GM21390 (cell line): ENCODE data around the gene IRF9.

Source experiments
- ATAC-seq: cut with Tn5 transposase; IDR thresholded peaks from one replicate; pipeline ENCODE4 v1.9.1; 2021; ENCODE audit not compliant: unreplicated experiment

Gene IRF9

DNA sequence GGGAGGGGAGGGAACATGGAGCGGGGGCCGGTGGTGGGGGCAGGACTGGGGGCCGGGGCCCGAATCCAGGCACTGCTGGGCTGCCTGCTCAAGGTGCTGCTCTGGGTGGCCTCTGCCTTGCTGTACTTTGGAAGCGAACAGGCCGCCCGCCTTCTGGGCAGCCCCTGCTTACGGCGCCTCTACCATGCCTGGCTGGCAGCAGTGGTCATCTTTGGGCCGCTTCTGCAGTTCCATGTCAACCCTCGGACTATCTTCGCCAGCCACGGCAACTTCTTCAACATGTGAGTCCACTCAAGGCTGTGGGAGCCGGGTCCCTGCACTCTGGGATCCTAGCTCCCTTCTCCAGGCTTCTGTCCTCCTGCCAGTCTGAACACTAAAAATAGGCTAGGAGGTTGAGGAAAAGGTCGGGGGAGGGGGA, 29.5 kb upstream of the IRF9 start:
- ATAC-seq: no peak

DNA sequence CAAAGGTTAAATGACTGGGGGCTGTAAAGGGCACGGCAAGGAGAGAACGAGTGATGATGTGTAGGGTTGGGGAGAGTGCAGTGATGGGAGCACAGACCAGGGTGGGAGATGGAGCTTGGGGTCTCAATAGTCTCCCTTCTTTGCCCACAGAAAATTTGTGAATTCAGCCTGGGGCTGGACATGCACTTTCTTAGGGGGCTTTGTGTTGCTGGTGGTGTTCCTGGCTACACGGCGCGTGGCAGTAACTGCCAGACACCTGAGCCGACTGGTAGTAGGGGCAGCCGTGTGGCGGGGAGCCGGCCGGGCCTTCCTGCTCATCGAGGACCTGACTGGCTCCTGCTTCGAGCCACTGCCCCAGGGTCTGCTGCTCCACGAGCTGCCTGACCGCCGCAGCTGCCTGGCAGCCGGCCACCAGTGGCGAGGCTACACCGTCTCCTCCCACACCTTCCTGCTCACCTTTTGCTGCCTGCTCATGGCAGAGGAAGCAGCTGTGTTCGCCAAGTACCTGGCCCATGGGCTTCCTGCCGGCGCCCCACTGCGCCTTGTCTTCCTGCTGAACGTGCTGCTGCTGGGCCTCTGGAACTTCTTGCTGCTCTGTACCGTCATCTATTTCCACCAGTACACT, 28.9 kb upstream of the IRF9 start:
- ATAC-seq: no peak

DNA sequence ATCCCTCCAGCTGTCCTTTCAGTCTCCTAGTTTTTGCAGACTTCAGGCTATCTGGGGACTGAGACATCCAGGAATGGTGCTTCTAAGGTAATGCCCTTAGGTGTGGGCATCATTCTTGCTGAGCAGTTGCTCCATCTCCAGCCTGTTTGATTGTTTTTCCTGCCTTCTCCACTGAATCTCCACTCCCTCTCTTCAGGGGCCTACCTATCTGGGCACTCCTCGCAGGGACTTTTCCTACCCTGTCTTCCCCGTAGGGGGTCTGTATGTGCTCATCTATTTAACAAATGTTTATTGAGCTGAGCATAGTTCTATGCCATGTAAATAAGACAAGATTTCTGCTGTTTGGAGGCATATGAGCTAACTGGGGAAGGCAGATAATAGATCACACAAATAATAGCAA, 28.1 kb upstream of the IRF9 start:
- no peak for ATAC-seq

DNA sequence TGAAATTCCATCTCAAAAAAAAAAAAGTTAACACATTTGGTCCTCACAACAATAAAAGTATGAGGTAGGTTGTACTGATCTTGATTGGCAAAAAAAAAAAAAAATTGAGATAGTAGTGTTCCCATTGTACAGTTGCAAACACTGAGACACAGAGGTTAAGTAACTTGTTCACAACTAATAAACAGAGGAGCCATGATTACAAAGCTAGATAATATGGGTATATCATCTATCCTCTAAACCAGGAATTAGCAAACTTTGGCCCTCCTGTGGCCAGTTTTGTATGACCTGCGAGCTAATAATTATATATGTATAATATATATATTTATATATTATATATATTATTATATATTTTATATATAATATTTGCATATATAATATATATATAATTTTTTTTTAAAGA, 27.3 kb upstream of the IRF9 start:
- ATAC-seq: no peak

DNA sequence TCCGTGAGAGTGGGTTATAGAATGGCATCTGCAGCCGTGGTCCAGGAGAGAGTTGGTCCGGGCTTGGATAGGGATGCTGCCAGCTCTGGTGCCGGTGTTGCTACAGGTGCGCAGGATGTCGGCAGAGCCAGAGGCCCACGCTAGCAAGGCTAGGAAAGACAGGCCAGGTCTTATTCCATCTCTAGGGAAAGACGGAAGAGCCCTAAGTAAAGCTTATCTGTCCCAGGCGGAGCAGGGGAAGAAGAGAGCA, 25.6 kb upstream of the IRF9 start:
- no peak for ATAC-seq

DNA sequence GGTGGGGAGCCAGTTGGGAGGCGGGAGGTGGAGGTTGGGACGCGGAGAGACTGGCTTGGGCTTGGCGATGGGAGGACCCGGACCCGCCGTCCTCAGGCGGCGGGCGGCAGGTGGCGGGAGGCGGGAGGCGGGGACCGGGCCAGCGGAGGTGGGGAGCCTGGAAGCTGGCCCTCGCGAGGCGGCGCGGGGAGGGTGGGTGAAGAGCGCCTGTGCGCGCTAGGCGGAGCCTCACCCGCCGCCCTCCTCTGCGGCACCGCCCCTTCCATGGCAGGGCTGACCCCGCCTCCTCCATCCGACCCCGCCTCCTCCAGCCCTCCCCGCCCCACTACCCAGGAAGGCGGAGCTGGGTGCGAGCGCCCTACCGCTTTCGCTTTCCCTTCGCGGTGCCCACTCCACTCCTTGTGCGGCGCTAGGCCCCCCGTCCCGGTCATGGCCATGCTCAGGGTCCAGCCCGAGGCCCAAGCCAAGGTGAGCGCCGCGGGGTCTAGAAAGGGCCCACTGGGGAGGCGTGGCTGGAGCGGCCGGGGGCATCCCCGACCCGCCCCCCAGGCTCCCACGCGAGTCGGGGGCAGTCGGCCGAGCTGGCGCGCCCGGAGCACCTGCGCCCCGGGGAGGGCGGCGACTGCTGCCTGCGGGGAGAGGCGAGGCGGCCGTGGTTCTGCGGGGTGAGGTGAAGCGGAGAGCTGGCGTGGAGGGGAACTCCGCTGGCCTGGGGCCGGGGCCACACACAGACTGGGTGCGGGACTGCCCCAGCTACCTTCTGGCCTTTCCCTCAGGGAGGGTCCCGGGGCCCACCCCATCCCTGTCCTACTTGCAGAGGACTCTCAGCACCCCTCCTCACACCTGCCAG, 25.0 kb upstream of the IRF9 start, which contains the start of gene PSME1:
Gene PSME1 (plus strand): TSS at position 361 of the 850 bp plus-strand sequence. CDS start 69 bp downstream, at position 430.
- peak; percentile 73 for ATAC-seq

DNA sequence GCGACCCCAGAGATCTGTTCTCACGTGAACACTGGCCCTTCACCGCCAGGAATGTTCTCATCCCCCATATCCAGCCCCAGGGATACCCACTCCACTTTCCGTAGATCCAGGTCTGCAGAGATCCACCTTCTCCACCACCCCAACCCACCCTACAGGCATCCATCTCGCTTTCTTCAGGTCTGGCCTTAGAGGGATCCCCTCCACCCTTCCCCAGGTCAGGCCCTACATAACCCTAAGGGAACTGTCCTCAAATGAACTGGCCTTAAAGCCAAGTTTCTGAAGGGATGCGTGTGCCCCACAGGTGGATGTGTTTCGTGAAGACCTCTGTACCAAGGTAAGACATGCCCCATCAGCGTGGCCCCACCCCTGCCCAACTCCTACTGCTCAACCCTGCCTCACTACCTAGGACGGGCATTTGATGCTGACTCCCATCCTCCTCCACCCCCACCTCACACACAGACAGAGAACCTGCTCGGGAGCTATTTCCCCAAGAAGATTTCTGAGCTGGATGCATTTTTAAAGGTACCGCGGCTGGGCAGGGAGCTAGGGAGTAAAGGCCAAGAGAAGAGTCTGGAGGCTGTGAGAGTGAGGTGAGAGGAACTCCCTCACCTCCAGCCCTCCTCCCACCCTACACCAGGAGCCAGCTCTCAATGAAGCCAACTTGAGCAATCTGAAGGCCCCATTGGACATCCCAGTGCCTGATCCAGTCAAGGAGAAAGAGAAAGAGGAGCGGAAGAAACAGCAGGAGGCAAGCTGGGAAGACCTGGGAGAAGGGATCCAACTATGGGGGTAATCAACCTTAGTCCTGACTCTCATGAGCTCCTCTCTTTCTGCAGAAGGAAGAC, 24.2 kb upstream of the IRF9 start:
- no peak for ATAC-seq

DNA sequence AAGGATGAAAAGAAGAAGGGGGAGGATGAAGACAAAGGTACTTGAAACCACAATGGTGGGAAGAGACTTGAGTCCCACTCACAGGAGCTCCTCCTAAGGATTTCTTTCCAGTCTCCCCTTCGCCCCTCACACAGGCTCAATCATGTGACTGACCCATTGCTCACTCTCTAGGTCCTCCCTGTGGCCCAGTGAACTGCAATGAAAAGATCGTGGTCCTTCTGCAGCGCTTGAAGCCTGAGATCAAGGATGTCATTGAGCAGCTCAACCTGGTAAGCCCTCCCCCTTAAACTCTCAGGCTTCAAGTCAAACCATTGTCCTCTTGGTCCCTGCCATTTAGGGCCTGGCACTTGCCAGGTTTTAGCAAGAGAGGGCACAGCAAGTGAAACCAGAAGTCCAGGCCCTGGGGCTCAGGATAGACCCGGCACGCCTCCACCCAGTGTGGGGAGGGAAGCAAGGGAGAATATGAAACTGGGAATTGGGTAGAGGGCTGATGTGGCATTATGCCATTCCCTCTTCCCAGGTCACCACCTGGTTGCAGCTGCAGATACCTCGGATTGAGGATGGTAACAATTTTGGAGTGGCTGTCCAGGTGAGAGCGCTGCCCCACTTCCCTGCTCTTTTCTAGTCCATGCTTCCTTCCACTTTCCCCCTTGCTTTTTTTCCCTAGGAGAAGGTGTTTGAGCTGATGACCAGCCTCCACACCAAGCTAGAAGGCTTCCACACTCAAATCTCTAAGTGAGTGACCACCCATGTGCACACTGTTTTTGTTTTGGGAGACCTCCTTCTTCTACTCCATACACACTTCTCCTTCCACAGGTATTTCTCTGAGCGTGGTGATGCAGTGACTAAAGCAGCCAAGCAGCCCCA, 23.3 kb upstream of the IRF9 start:
- ATAC-seq: no peak

DNA sequence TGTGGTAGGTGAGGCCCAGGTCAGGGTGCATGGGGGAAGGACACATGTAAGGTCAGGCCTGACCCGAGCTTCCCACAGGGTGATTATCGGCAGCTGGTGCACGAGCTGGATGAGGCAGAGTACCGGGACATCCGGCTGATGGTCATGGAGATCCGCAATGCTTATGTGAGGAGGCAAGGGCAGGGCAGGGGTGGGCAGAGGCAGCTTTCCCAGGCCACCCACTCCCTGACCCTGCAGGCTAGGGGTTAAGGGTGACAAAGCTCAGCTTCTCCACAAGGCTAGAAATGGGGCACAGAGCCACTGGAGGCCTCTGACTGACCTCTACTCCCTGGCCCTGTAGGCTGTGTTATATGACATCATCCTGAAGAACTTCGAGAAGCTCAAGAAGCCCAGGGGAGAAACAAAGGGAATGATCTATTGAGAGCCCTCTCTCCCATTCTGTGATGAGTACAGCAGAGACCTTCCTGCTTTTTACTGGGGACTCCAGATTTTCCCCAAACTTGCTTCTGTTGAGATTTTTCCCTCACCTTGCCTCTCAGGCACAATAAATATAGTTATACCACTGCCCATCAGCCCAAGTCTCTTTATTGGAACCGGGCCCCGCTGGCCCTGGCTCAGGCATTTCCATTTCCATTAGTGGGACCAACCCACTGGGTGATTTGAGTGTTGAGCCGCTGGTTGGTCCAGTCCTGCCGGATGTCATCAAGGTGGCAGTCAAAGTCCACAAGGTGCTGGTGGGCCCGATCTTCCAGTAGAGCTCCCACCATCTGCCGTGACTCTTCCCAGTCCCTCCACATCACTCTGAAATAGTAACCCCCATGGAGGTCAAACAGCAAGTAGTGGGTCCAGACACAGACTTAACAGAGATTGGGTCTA, 22.4 kb upstream of the IRF9 start:
- no peak for ATAC-seq

DNA sequence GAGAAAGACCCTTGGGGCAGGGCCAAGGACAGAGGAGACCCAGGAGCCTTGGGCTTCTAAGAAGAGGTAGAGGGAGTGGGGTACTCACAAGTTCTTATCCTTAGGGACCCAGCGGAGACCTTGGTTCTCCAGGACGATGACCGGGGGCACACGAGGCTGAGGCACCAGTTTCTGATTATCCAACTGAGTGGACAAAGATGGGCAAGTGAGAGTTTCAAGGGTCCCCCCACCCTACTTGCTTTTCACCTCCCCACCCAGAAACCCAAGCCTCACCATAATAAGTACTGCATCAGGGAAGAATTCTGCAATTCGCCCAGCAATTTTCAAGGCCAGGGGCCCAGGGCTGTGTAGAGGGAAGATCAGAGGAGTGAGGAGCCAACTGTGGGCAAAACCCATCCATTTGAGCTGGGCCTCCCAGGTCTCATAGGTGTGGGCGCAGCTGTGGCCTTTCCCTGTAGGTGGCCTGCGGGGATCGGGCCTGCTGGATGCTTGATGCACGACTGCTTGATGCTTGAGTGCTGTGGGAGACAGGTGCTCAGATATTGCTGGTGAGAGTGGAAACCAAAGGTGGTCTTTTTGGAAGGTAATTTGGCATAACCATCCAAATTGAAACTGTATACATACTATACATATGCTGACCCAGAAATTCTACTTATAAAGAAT, 21.7 kb upstream of the IRF9 start:
- ATAC-seq: no peak

DNA sequence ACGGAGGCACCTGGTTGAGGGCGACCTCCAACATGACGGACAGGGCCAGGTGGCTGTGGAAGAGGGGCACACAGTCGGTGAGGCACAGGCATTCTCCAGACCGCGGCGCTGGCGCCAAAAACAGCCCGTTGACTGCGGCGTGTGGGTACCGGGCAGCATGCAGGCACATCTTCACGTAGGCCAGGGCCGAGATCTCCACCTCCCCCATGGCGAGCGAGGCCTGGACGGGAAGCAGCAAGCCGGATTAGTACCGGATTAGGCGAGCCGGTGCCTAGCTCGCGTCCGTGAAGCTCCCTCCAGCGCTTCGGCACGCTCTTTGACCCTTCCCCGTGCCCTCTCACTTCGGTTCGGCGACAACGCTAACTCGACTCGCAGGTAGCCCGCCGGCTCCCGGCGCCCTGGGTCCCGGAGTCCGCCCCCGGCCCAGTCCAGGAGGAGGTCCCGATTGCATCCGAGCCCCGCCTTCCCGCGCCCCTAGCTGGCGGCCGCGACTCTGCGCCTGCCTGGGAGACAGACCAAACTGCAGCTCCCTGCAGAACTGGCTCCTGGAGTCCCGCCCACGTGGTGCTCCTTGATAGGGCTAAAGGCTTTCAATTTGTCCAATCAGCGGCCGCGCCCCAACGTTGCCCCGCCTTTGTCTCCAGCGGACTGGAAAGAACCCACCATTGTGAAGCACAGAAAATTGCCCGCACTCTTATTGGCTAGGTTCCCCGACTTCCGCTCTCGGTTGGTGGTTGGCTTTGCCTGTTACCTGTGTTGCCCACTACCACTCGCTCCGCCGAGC, 19.8 kb upstream of the IRF9 start, which contains the start of gene EMC9:
Gene EMC9 (minus strand): TSS at position 495 of the 784 bp plus-strand sequence. CDS start 287 bp downstream, at position 208.
- ATAC-seq: peak; percentile 84

DNA sequence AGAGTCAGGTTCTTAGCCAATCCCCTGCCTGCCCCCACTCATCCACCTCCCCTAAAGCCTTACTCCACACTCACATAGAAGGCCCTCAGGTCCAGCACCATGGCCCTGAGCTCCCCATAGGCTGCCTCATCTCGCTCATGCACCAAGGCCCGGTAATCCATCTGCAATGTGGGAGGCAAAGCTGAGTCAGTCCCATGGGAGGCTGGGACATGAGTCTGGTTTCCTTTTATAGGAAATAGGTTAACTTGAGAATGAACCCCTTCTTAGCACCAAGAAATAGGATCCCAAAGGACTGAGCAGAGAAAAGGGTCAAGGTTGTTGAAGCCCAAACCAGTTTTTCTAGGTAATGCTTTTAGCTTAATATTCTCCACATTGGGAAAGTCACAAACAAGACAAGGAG, 17.6 kb upstream of the IRF9 start:
- no peak for ATAC-seq

DNA sequence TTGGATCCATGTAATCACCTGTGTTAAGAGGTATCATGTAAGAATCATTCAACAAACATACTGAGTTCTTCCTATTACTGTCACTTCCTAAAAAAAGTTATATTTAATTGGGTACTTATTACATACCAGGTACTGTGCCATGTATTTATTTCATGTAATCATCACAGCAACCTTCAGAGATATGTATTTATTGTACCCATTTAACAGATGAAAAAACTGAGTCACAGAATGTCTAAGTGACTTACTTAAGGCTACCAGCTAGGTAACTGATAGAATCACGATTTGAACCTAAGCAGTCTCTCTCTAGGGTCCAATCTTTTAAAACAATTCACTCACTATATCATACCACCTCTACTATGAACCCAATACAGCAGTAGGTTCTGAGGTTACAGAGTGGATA, 16.6 kb upstream of the IRF9 start:
- no peak for ATAC-seq

DNA sequence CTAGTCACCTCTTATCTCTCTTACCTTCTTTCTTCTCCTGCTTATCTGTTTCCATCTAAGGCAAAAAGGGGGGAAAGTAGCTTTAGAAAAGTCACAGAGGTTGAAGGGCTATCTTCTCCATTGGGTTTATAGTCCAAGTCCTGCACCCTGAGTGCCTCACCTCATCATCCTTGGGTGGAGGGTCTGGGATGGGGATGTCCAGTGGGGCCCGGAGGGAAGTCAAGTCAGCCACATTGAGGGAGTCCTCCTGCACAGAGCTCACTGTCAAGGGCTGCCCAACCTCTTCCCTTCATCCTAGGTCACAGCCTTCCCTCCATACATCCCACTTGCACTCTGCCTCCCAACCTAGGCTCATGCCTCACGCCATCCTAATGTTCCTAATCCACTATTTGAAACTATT, 15.8 kb upstream of the IRF9 start:
- no peak for ATAC-seq

DNA sequence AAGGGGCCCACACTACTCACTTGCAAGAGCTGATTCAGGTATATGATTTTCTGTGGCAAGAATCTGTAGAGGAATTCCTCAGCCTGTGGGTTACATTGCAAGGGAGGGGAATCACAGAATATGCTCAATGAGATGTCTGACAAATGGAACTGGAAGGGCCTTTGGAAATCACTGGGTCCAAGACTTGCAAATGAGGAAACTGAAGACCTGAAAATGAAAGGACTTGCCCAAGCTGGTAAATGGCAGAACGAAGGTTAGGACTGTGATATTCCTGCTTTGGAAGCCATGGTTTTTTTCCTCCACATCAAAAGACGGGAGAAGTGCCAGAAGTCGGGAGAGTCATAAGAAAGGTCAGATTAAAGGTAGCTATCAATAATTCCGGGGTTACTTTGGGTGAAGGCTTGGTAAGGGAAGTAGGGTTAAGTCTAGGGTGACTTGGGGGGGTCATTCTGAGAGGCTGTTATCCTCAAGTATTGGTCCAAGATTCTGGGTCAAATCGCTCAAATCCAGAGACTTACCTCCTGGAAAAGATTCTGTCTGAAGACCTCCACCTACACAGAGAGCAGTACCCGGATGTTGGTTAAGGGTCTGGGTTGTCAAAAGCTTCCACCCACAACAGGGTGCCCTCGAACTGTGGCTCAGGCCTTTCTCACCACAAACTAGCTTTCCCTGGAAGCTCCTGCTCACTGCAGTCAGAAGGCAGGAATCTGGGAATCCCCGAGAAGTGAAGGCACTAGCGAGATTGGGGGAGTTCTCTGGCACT, 15.2 kb upstream of the IRF9 start:
- no peak for ATAC-seq

DNA sequence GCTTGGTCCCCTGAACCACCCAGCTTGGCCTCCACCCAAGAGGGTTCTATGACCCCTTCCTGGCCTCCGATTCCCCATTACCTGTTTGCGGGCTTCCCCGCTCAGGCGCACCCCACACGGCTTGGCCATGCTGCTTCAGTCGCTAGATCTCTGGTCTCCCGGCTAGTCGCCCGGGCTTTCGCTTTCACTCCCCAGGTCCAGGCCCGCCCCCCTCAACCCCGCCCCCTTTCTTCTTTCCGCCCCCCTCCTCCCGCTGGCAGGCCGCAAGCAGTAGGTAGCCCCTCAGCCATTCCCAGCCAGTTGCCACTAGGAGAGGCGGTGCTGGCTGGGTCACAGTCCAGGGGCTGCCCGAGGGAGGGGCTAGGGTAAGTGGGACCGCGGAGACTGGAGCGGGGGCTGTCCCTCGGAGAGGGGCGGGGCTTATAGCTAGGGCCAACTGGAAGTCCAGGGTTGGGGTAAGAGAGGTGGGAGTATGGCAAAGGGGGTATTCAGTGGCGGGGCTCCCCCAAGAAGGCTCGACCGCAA, 14.6 kb upstream of the IRF9 start, which contains the start of gene PSME2:
Gene PSME2 (minus strand): TSS at position 158 of the 525 bp plus-strand sequence. CDS start 29 bp downstream, at position 129.
- ATAC-seq: peak; percentile 56

DNA sequence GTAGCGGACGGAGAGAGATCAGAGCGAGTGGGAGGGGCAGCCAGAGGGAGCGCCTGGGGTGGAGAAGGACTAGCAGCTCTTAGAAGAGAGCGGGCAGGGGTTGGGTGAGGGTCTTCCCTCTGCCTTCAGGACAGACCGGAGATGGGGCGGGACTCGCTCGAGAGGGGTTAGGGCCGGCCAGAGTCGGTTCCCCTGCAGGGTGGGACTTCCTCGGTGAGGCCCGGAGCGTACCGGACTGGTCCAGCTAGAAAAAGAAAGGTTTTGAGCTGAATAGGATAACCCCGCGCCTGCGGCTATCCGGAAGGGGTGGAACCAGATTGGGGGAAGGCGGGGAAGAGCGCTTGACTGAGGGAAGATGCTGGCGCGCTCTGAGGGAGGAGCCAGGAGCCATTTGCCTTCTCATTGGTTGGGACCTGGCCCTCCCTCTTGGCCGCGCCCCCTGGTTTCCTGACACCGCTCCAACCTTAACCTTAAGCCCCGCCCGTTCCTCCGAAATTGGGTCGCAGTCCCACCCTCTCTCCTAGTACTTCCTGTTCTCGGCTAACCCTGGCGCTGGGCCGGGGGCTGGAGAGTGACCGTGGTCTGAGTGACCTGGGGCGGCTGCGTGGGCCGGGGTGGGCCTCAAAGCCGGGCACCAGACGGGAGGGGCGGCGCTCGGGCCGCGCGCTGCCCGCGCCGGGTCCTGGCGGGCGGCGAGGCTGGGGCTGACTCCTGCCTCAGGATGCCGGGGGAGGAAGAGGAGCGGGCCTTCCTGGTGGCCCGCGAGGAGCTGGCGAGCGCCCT, 13.9 kb upstream of the IRF9 start, which contains the start of gene RNF31:
Gene RNF31 (plus strand): TSS at position 521 of the 783 bp plus-strand sequence. CDS start 201 bp downstream, at position 722.
- peak; percentile 82 for ATAC-seq
